Mammary epithelial cell (primary cell): ENCODE data around the gene BPI.
"Not testable (repeated sequence)": the region's sequence is repeated elsewhere in the genome, so short reads cannot be mapped to it uniquely, and the experiment has no call there.

Experiments used
- EZH2 ChIP-seq: IDR thresholded peaks from 2 replicates; pipeline ENCODE4 v1.6.1; 2012; ENCODE audit warnings: low read length, inconsistent platforms, borderline replicate concordance
- TF ChIP-seq, protein P1 (sequence below), 2 donors: IDR thresholded peaks in 1 of 2; conservative IDR thresholded peaks in 1 of 2; 2 replicates each; pipeline ENCODE4 v1.5.1; 2011 to 2012; ENCODE audit warnings: inconsistent platforms in 2 of 2, low read length in 2 of 2, mild to moderate bottlenecking in 2 of 2, control low read depth in 1 of 2, low read depth in 1 of 2; ENCODE audit not compliant: insufficient read depth in 1 of 2; ENCODE audit errors: extremely low read depth in 1 of 2

GRCh38 chr20:38314350-38314749, 10.4 kb downstream of the BPI start:
- TF ChIP-seq, protein P1, sequence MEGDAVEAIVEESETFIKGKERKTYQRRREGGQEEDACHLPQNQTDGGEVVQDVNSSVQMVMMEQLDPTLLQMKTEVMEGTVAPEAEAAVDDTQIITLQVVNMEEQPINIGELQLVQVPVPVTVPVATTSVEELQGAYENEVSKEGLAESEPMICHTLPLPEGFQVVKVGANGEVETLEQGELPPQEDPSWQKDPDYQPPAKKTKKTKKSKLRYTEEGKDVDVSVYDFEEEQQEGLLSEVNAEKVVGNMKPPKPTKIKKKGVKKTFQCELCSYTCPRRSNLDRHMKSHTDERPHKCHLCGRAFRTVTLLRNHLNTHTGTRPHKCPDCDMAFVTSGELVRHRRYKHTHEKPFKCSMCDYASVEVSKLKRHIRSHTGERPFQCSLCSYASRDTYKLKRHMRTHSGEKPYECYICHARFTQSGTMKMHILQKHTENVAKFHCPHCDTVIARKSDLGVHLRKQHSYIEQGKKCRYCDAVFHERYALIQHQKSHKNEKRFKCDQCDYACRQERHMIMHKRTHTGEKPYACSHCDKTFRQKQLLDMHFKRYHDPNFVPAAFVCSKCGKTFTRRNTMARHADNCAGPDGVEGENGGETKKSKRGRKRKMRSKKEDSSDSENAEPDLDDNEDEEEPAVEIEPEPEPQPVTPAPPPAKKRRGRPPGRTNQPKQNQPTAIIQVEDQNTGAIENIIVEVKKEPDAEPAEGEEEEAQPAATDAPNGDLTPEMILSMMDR (conservative IDR thresholded peaks at IDR 0.05 in 1 of 2, IDR thresholded peaks at IDR 0.05 in 1 of 2; ENCODE audit: extremely low read depth in 1 of 2, insufficient read depth in 1 of 2, low read depth in 1 of 2, low read length in 2 of 2) = not testable (repeated sequence)
- not testable (repeated sequence) for TF ChIP-seq EZH2
